GM23338 (cell line): ENCODE data around the gene DDX41. TPM values are rescaled to one million over a fixed set of nuclear protein-coding genes. Genes with fewer than 3 reads are reported as not detected.

Experiments
- ATAC-seq: fragments of 200-7000 bp; cut with Tn5 transposase; 3 replicates; pipeline ENCODE4 v1.9.1; 2020
- DNase-seq: peaks from one replicate; pipeline ENCODE4 v3.0.0-alpha.2; 2015; ENCODE audit warnings: low spot score
- H2AFZ ChIP-seq: fragments of 200-600 bp; sonication (generic); 2 replicates; pipeline ENCODE4 v1.8.0; 2016; ENCODE audit warnings: antibody characterized with exemption, mild to moderate bottlenecking, moderate library complexity
- H3F3A ChIP-seq: fragments of 200-600 bp; sonication (generic); replicated peaks from 2 replicates; pipeline ENCODE4 v1.8.0; 2017; ENCODE audit warnings: antibody characterized with exemption, mixed run types, low read depth
- H3K27ac ChIP-seq: fragments of 200-600 bp; sonication (generic); 2 replicates; pipeline ENCODE4 v1.6.1; 2016; ENCODE audit warnings: low read depth
- H3K27me3 ChIP-seq: fragments of 200-600 bp; sonication (generic); 2 replicates; pipeline ENCODE4 v1.8.0; 2016; ENCODE audit warnings: mild to moderate bottlenecking, mixed run types, moderate library complexity; ENCODE audit not compliant: insufficient read depth
- H3K36me3 ChIP-seq: fragments of 200-600 bp; sonication (generic); 2 replicates; pipeline ENCODE4 v1.8.0; 2016; ENCODE audit warnings: mild to moderate bottlenecking; ENCODE audit not compliant: insufficient read depth
- H3K4me1 ChIP-seq: fragments of 200-600 bp; sonication (generic); 2 replicates; pipeline ENCODE4 v1.8.0; 2016; ENCODE audit warnings: mild to moderate bottlenecking, moderate library complexity; ENCODE audit not compliant: insufficient read depth
- H3K4me2 ChIP-seq: fragments of 200-600 bp; sonication (generic); 2 replicates; pipeline ENCODE4 v1.7.1; 2017; ENCODE audit warnings: mixed run types
- H3K4me3 ChIP-seq: fragments of 200-600 bp; sonication (generic); 2 replicates; pipeline ENCODE4 v1.6.1; 2016; ENCODE audit warnings: mixed run types
- H3K79me2 ChIP-seq: fragments of 200-600 bp; sonication (generic); replicated peaks from 2 replicates; pipeline ENCODE4 v1.8.0; 2017; ENCODE audit warnings: mild to moderate bottlenecking; ENCODE audit not compliant: insufficient read depth
- H3K9me2 ChIP-seq: fragments of 200-600 bp; sonication (generic); 2 replicates; pipeline ENCODE4 v1.8.0; 2017; ENCODE audit not compliant: insufficient read depth
- H4K20me1 ChIP-seq: fragments of 200-600 bp; sonication (generic); replicated peaks from 2 replicates; pipeline ENCODE4 v1.8.0; 2017; ENCODE audit warnings: mild to moderate bottlenecking; ENCODE audit not compliant: insufficient read depth
- H3K27ac Mint-ChIP-seq: 2 replicates; pipeline ENCODE4 v1.8.0; 2020; ENCODE audit warnings: inconsistent platforms, mild to moderate bottlenecking, moderate library complexity, mixed read lengths
- H3K27me3 Mint-ChIP-seq: 3 replicates; pipeline ENCODE4 v1.8.0; 2022; ENCODE audit warnings: low read depth, mild to moderate bottlenecking, moderate library complexity, mixed read lengths, inconsistent platforms; ENCODE audit not compliant: insufficient read depth, poor library complexity
- H3K36me3 Mint-ChIP-seq: 3 replicates; pipeline ENCODE4 v1.8.0; 2021; ENCODE audit warnings: low read depth, mild to moderate bottlenecking, inconsistent platforms, moderate library complexity, mixed read lengths
- H3K4me1 Mint-ChIP-seq: 3 replicates; pipeline ENCODE4 v1.8.0; 2020; ENCODE audit warnings: mild to moderate bottlenecking, inconsistent platforms, mixed read lengths
- H3K4me3 Mint-ChIP-seq: 3 replicates; pipeline ENCODE4 v1.8.0; 2021; ENCODE audit warnings: moderate library complexity, mild to moderate bottlenecking, inconsistent platforms, mixed read lengths
- H3K9me3 Mint-ChIP-seq: 3 replicates; pipeline ENCODE4 v1.8.0; 2020; ENCODE audit warnings: moderate library complexity, mild to moderate bottlenecking, inconsistent platforms, mixed read lengths
- CREB1 ChIP-seq: fragments of 250-450 bp; sonication (Bioruptor Pico); IDR thresholded peaks from 2 replicates; pipeline ENCODE4 v1.5.0; 2020; ENCODE audit warnings: low read depth, mild to moderate bottlenecking, moderate library complexity
- CTCF ChIP-seq, 2 experiments: fragments of 200-600 bp in 1 of 2; sonication (generic) in 1 of 2; conservative IDR thresholded peaks; 2 replicates each; pipeline versions ENCODE4 v1.5.1 to v1.6.1; 2016 to 2017; ENCODE audit warnings: antibody characterized with exemption in 2 of 2, low read depth in 2 of 2, mild to moderate bottlenecking in 2 of 2, moderate library complexity in 1 of 2
- ETS1 ChIP-seq: IDR thresholded peaks from 2 replicates; pipeline ENCODE4 v1.6.1; 2016; ENCODE audit warnings: antibody characterized with exemption
- EZH2 ChIP-seq: fragments of 200-600 bp; sonication (generic); IDR thresholded peaks from one replicate; pipeline ENCODE4 v1.8.0; 2017; ENCODE audit warnings: antibody characterized with exemption, mild to moderate bottlenecking, low read depth; ENCODE audit not compliant: unreplicated experiment
- EZH2phosphoT487 ChIP-seq: fragments of 200-600 bp; sonication (generic); IDR thresholded peaks from one replicate; pipeline ENCODE4 v1.8.1; 2018; ENCODE audit warnings: antibody characterized with exemption; ENCODE audit not compliant: unreplicated experiment
- JUNB ChIP-seq: IDR thresholded peaks from one replicate; pipeline ENCODE4 v1.6.1; 2016; ENCODE audit warnings: antibody characterized with exemption; ENCODE audit not compliant: unreplicated experiment
- NANOG ChIP-seq: IDR thresholded peaks from 2 replicates; pipeline ENCODE4 v1.6.1; 2016; ENCODE audit warnings: antibody characterized with exemption, borderline replicate concordance
- POLR2AphosphoS5 ChIP-seq: IDR thresholded peaks from 2 replicates; pipeline ENCODE4 v1.6.1; 2016; ENCODE audit warnings: antibody characterized with exemption, low read depth
- REST ChIP-seq: IDR thresholded peaks from one replicate; pipeline ENCODE4 v1.6.1; 2018; ENCODE audit warnings: antibody characterized with exemption; ENCODE audit not compliant: unreplicated experiment
- STAT1 ChIP-seq: IDR thresholded peaks from one replicate; pipeline ENCODE4 v1.6.1; 2016; ENCODE audit warnings: antibody characterized with exemption; ENCODE audit not compliant: unreplicated experiment
- ZNF114 ChIP-seq: fragments of 250-450 bp; sonication (Bioruptor Pico); IDR thresholded peaks from 2 replicates; pipeline ENCODE4 v1.5.0; 2020; ENCODE audit warnings: mild to moderate bottlenecking, moderate library complexity
- ZNF331 ChIP-seq: fragments of 250-450 bp; sonication (Bioruptor Pico); IDR thresholded peaks from 2 replicates; pipeline ENCODE4 v1.5.0; 2020; ENCODE audit warnings: low read depth, mild to moderate bottlenecking, moderate library complexity
- ZNF462 ChIP-seq: fragments of 250-450 bp; sonication (Bioruptor Pico); IDR thresholded peaks from 2 replicates; pipeline ENCODE4 v1.5.0; 2020; ENCODE audit warnings: mild to moderate bottlenecking, moderate library complexity
- polyA plus RNA-seq: library from polyadenylated mRNA; unstranded; fragments of >200 nt; fragmentation: Nextera tagmentation; extraction: Ambion mirVana; gene quantifications from 2 replicates; pipeline ENCODE4 v1.2.1, GENCODE V29; 2016
- total RNA-seq: library from RNA; depleted of rRNA; stranded (reverse); fragments of >200 nt; shearing (Covaris generic); gene quantifications from 2 replicates; pipeline ENCODE4 v1.2.3, GENCODE V29; 2014

DDX41 gene
- total and polyA plus RNA-seq, 2 experiments from 2014 or later = 67.1 to 139 TPM

GRCh38 chr5:177479774-177480173, 37.0 kb downstream of the DDX41 start:
- Mint-ChIP-seq H3K27me3 (peaks cover 18% of the 10 kb centered on the region), H3K4me3 (no peak overlapping the region; the same call in 2 of the 3 replicates), H3K9me3 (no peaks in the 10 kb centered on the region), H3K36me3 (peaks cover 33% of the 10 kb centered on the region), H3K4me1 (peaks cover 28% of the 10 kb centered on the region), H3K27ac (no peak overlapping the region; the same call in 1 of the 2 replicates)
- Histone ChIP-seq H2AFZ (no peak overlapping the region), H3K4me1 (peaks cover 11% of the 10 kb centered on the region; the same call in 1 of the 2 replicates), H3K4me2 (no peak overlapping the region), H3K27ac (no peak overlapping the region), H3K27me3 (no peaks in the 10 kb centered on the region), H3F3A (peaks cover 10% of the 10 kb centered on the region; the same call in 1 of the 2 replicates), H4K20me1 (no peaks in the 10 kb centered on the region; the same call in 1 of the 2 replicates), H3K79me2 (no peaks in the 10 kb centered on the region), H3K36me3 (no peaks in the 10 kb centered on the region), H3K4me3 (no peak overlapping the region), H3K9me2 (no peaks in the 10 kb centered on the region)
- TF ChIP-seq CREB1 = no peak
- TF ChIP-seq POLR2AphosphoS5 = no peak
- no peak for TF ChIP-seq REST
- TF ChIP-seq EZH2phosphoT487 = no peak
- no peak for TF ChIP-seq CTCF (conservative IDR thresholded peaks at IDR 0.05; ENCODE audit: low read depth in 2 of 2)
- TF ChIP-seq ZNF331 (CRISPR knock-in tag) = no peak
- no peak for TF ChIP-seq ETS1
- TF ChIP-seq ZNF462 (CRISPR knock-in tag) = no peak
- TF ChIP-seq STAT1 = no peak
- no peak for TF ChIP-seq JUNB
- no peak for TF ChIP-seq ZNF114
- TF ChIP-seq EZH2 = no peak
- TF ChIP-seq NANOG = no peak
- ATAC-seq = no peak
- no peak for DNase-seq
